Upper lobe of left lung (tissue), 4 donors: ENCODE results near the gene LMO7.

Experiments used
- CTCF ChIP-seq, 6 experiments: fragments of 450-650 bp in 4 of 6; fragments of 200-600 bp in 2 of 6; sonication (generic) in 2 of 6; IDR thresholded peaks; one replicate each; pipeline ENCODE4 v1.5.1; 2016 to 2019; ENCODE audit warnings: antibody characterized with exemption in 6 of 6
- POLR2A ChIP-seq, 4 donors: fragments of 450-650 bp; IDR thresholded peaks; one replicate each; pipeline ENCODE4 v1.5.1; 2016 to 2017; ENCODE audit warnings: antibody characterized with exemption in 4 of 4, mild to moderate bottlenecking in 2 of 4
- POLR2AphosphoS5 ChIP-seq, 2 donors: sonication (generic); formaldehyde crosslinking; IDR thresholded peaks; one replicate each; pipeline ENCODE4 v1.5.1; 2017; ENCODE audit warnings: antibody characterized with exemption in 2 of 2

GRCh38 chr13:75897386-75897785, 261.3 kb downstream of the LMO7 start:
- TF ChIP-seq CTCF (IDR thresholded peaks at IDR 0.05) = no peak
- no peak for TF ChIP-seq POLR2A (IDR thresholded peaks at IDR 0.05)
- TF ChIP-seq POLR2AphosphoS5 (IDR thresholded peaks at IDR 0.05) = no peak
